OCI-LY1 (cell line): ENCODE results near the gene DOCK3.
"Not testable (repeated sequence)": the region's sequence is repeated elsewhere in the genome, so short reads cannot be mapped to it uniquely, and the experiment has no call there.

Experiments
- CTCF ChIP-seq: fragments of 200-600 bp; sonication (generic), shearing (Covaris generic); IDR thresholded peaks from 2 replicates; pipeline ENCODE4 v1.5.1; 2017; ENCODE audit warnings: mild to moderate bottlenecking, antibody characterized with exemption, low read length, moderate library complexity, mixed read lengths
- EZH2 ChIP-seq: fragments of 200-600 bp; sonication (generic), shearing (Covaris generic); IDR thresholded peaks from 2 replicates; pipeline ENCODE4 v1.8.0; 2017; ENCODE audit warnings: borderline replicate concordance, mixed run types, mild to moderate bottlenecking, antibody characterized with exemption, low read length, moderate library complexity, mixed read lengths

DNA sequence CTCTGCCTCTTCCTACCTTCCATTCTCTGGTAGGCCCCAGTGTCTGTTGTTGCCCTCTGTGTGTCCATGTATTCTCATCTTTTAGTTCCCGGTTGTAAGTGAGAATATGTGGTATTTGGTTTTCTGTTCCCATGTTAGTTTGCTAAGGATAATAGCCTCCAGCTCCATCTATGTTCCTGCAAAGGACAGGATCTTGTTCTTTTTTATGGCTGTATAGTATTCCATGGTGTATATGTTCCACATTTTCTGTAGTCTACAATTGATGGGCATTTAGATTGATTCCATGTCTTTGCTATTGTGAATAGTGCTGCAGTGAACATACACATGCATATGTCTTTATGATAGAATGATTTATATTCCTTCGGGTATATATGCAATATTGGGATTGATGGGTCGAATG lies 107.0 kb downstream of the DOCK3 start:
- TF ChIP-seq CTCF, EZH2: not testable (repeated sequence)
